K562 (cell line): Measurements from ENCODE around the gene NRXN3. TPM values are rescaled to one million over a fixed set of nuclear protein-coding genes. Genes with fewer than 3 reads are reported as not detected.

ENCODE experiments used
- ATAC-seq: fragments of 200-7000 bp; cut with Tn5 transposase; 3 replicates; pipeline ENCODE4 v1.9.1; 2020; ENCODE audit warnings: moderate library complexity
- BruUV-seq: library from RNA; stranded (reverse); fragments of 400-500 nt; replicated peaks from 2 replicates; lab custom pipeline; 2021; lab: Mats Ljungman, UMichigan
- CTCF ChIA-PET: fragments of 300-600 bp; formaldehyde crosslinking; extraction: SDS; loops from one replicate; lab custom pipeline; 2021; ENCODE audit warnings: low intra/inter-chr PET ratio; lab: Yijun Ruan, JAX
- POLR2A ChIA-PET: fragments of 300-600, 350-650 bp; sonication (Branson Sonifier 250); formaldehyde crosslinking; extraction: SDS; loops from one replicate; lab custom pipeline; 2021; ENCODE audit warnings: antibody characterized with exemption, inconsistent platforms; lab: Yijun Ruan, JAX
- DNase-seq, 4 experiments: peaks; one replicate each; pipeline versions ENCODE4 v3.0.0 to v3.0.0-alpha.2; 2011 to 2018; ENCODE audit warnings: low spot score in 3 of 4, mixed read lengths in 3 of 4; ENCODE audit errors: extremely low read depth in 1 of 4
- FAIRE-seq: peaks from 2 replicates; lab custom pipeline; 2011; peaks lifted over from hg19 to GRCh38; lab: Jason Lieb, UNC
- H2AFZ ChIP-seq: 2 replicates; pipeline ENCODE4 v1.6.0; 2011; ENCODE audit warnings: low read depth, low read length, control low read depth, inconsistent platforms
- H3K27ac ChIP-seq: fragments of 200-600 bp; 3 replicates; pipeline ENCODE4 v1.8.0; 2011; ENCODE audit warnings: low read depth, mild to moderate bottlenecking, control low read depth, inconsistent platforms, low read length, moderate library complexity, mixed read lengths; ENCODE audit errors: extremely low read depth
- H3K27me3 ChIP-seq, 2 experiments: fragments of 300-600 bp in 1 of 2; 2 replicates in 1 of 2; 3 replicates in 1 of 2; pipeline versions ENCODE4 v1.6.0 to v1.8.0; 2011; ENCODE audit warnings: inconsistent platforms in 2 of 2, low read length in 2 of 2, mild to moderate bottlenecking in 1 of 2, mixed read lengths in 1 of 2, moderate library complexity in 1 of 2; ENCODE audit not compliant: control insufficient read depth in 2 of 2, insufficient read depth in 2 of 2
- H3K36me3 ChIP-seq: fragments of 300-600 bp; 3 replicates; pipeline ENCODE4 v1.8.0; 2011; ENCODE audit warnings: mild to moderate bottlenecking, low read length, inconsistent platforms; ENCODE audit not compliant: control insufficient read depth, insufficient read depth
- H3K4me1 ChIP-seq, 2 experiments: fragments of 200-600 bp in 1 of 2; replicated peaks in 1 of 2; 2 replicates in 1 of 2; 3 replicates in 1 of 2; pipeline versions ENCODE4 v1.5.1 to v1.8.0; 2011; ENCODE audit warnings: inconsistent platforms in 2 of 2, low read length in 2 of 2, mild to moderate bottlenecking in 1 of 2, mixed read lengths in 1 of 2, moderate library complexity in 1 of 2; ENCODE audit not compliant: control insufficient read depth in 2 of 2, insufficient read depth in 2 of 2
- H3K4me2 ChIP-seq: 2 replicates; pipeline ENCODE4 v1.6.1; 2011; ENCODE audit warnings: low read length, control low read depth, inconsistent platforms, mixed read lengths; ENCODE audit not compliant: insufficient read depth
- H3K4me3 ChIP-seq: fragments of 200-600 bp; sonication (generic), shearing (Covaris generic); 2 replicates; pipeline ENCODE4 v1.5.1; 2016; ENCODE audit warnings: control low read depth, inconsistent platforms
- H3K79me2 ChIP-seq: fragments of 200-600 bp; 3 replicates; pipeline ENCODE4 v1.8.0; 2011; ENCODE audit warnings: low read length, inconsistent platforms; ENCODE audit not compliant: control insufficient read depth, insufficient read depth
- H3K9ac ChIP-seq, 2 experiments: 2 replicates each; pipeline versions ENCODE4 v1.6.0 to v1.6.1; 2011; ENCODE audit warnings: low read depth in 2 of 2, low read length in 2 of 2, control low read depth in 1 of 2, inconsistent platforms in 1 of 2, mild to moderate bottlenecking in 1 of 2, mixed read lengths in 1 of 2; ENCODE audit not compliant: insufficient read depth in 1 of 2
- H3K9me1 ChIP-seq: one replicate; pipeline ENCODE4 v1.6.0; 2011; ENCODE audit warnings: inconsistent platforms, mild to moderate bottlenecking, low read length, moderate library complexity; ENCODE audit not compliant: control insufficient read depth, insufficient read depth
- H3K9me3 ChIP-seq: replicated peaks from 2 replicates; pipeline ENCODE4 v1.5.1; 2011; ENCODE audit warnings: low read depth, low read length, inconsistent platforms; ENCODE audit not compliant: control insufficient read depth, insufficient read depth
- H4K20me1 ChIP-seq: replicated peaks from 2 replicates; pipeline ENCODE4 v1.6.1; 2011; ENCODE audit warnings: low read length, inconsistent platforms, mixed read lengths; ENCODE audit not compliant: control insufficient read depth, insufficient read depth
- ARHGAP35 ChIP-seq: fragments of 450-650 bp; IDR thresholded peaks from 2 replicates; pipeline ENCODE4 v1.6.1; 2018; ENCODE audit not compliant: partially characterized antibody
- BRD4 ChIP-seq: fragments of 200-600 bp; sonication (generic); IDR thresholded peaks from 2 replicates; pipeline ENCODE4 v1.6.1; 2017; ENCODE audit warnings: inconsistent platforms
- CBX5 ChIP-seq: IDR thresholded peaks from 2 replicates; pipeline ENCODE4 v1.6.1; 2014; ENCODE audit warnings: low read depth, borderline replicate concordance
- KDM1A ChIP-seq, 2 experiments: fragments of 450-650 bp; IDR thresholded peaks; 2 replicates each; pipeline ENCODE4 v1.6.1; 2016; ENCODE audit warnings: mild to moderate bottlenecking in 2 of 2
- KDM5B ChIP-seq: fragments of 200-600 bp; sonication (generic); IDR thresholded peaks from 2 replicates; pipeline ENCODE4 v1.6.1; 2012; ENCODE audit warnings: low read depth, mild to moderate bottlenecking, moderate library complexity, low read length, control low read depth, inconsistent platforms; ENCODE audit not compliant: insufficient replicate concordance
- MAFF ChIP-seq: IDR thresholded peaks from 2 replicates; pipeline ENCODE4 v1.6.1; 2012; ENCODE audit warnings: low read length, improper control_type of control experiment
- MAZ ChIP-seq, 2 experiments: fragments of 450-650 bp in 1 of 2; sonication (generic) in 1 of 2; formaldehyde crosslinking; IDR thresholded peaks in 1 of 2; conservative IDR thresholded peaks in 1 of 2; 2 replicates each; pipeline versions ENCODE4 v1.4.0 to v1.5.0; 2020; ENCODE audit warnings: mild to moderate bottlenecking in 1 of 2, missing genetic modification reagents in 1 of 2
- PHB ChIP-seq: fragments of 250-450 bp; sonication (Bioruptor Pico); IDR thresholded peaks from 2 replicates; pipeline ENCODE4 v1.5.0; 2021
- SMARCE1 ChIP-seq: fragments of 450-650 bp; IDR thresholded peaks from 2 replicates; pipeline ENCODE4 v1.7.1; 2016; ENCODE audit warnings: mild to moderate bottlenecking
- TRIM25 ChIP-seq: fragments of 450-650 bp; IDR thresholded peaks from 2 replicates; pipeline ENCODE4 v1.7.0; 2016; ENCODE audit warnings: borderline replicate concordance
- ZNF785 ChIP-seq: fragments of 250-450 bp; sonication (Bioruptor Pico); IDR thresholded peaks from 2 replicates; pipeline ENCODE4 v1.4.0; 2020; ENCODE audit warnings: mild to moderate bottlenecking
- WGBS: fragments of 100-300 bp; shearing (Covaris generic); methylation state at CpG from one replicate; pipeline ENCODE4 v1.1.6; 2016; ENCODE audit warnings: low coverage, mixed read lengths; ENCODE audit not compliant: insufficient coverage; ENCODE audit errors: missing lambda C conversion rate; 5-methylcytosine and 5-hydroxymethylcytosine counted together
- in situ Hi-C: fragments of 300-500 bp; cut with MboI; formaldehyde crosslinking; loops from 4 replicates; pipeline ENCODE4 v1.15.0; 2018; ENCODE audit warnings: inconsistent platforms, mixed read lengths
- intact Hi-C: fragments of 100-400 bp; cut with micrococcal nuclease; formaldehyde crosslinking; loops from 2 replicates; pipeline ENCODE4 v1.14.2; 2022
- polyA plus RNA-seq, 8 experiments: library from polyadenylated mRNA; depleted of rRNA in 4 of 8; stranded (reverse) in 5 of 8; unstranded in 3 of 8; fragments of >200 nt; fragmentation: Nextera tagmentation in 2 of 8; fragmentation: Illumina TruSeq in 1 of 8; extraction: Ambion mirVana in 2 of 8; extraction: Trizol in 1 of 8; gene quantifications; 2 replicates each; pipeline versions ENCODE4 v1.2.1 to v1.2.3, GENCODE V29; 2011 to 2014; ENCODE audit warnings: inconsistent platforms in 1 of 8, missing spikeins in 1 of 8
- total RNA-seq, 7 experiments: library from RNA; depleted of rRNA in 6 of 7; stranded (reverse); fragments of >200 nt in 6 of 7; fragmentation: Illumina TruSeq in 2 of 7; extraction: Trizol in 2 of 7; gene quantifications; 2 replicates each; pipeline versions ENCODE4 v1.2.1 to v1.2.3, GENCODE V29; 2011 to 2021; ENCODE audit warnings: low replicate concordance in 1 of 7
- TF ChIP-seq, protein P1 (sequence below), 3 experiments: IDR thresholded peaks in 2 of 3; conservative IDR thresholded peaks in 1 of 3; 2 replicates each; pipeline ENCODE4 v1.5.1; 2011 to 2012; ENCODE audit warnings: low read length in 3 of 3, mild to moderate bottlenecking in 3 of 3, control low read depth in 2 of 3, improper control_type of control experiment in 1 of 3, inconsistent platforms in 1 of 3, low read depth in 1 of 3, mixed read lengths in 1 of 3, moderate library complexity in 1 of 3; ENCODE audit not compliant: insufficient read depth in 2 of 3
- TF ChIP-seq, protein P2 (sequence below): fragments of 450-650 bp; IDR thresholded peaks from one replicate; pipeline ENCODE4 v1.6.1; 2018; ENCODE audit warnings: mild to moderate bottlenecking, moderate library complexity; ENCODE audit not compliant: partially characterized antibody

NRXN3 gene
- total and polyA plus RNA-seq, 9 of the 15 experiments (the other 6 are each of a cell fraction or from before 2014, with no cell fraction given), result 0.09 TPM; not detected in 8

- in situ Hi-C loops (no loop called here), intact Hi-C loops (no loop called here)
- Histone ChIP-seq H3K9me3 (no peaks in the 10 kb centered on the region), H3K4me3 (no peak overlapping the region), H3K79me2 (no peaks in the 10 kb centered on the region), H3K4me2 (no peak overlapping the region), H2AFZ (no peak overlapping the region), H4K20me1 (no peaks in the 10 kb centered on the region), H3K4me1 (no peaks in the 10 kb centered on the region), H3K9ac (no peak overlapping the region), H3K9me1 (no peaks in the 10 kb centered on the region), H3K27ac (no peak overlapping the region), H3K27me3 (no peaks in the 10 kb centered on the region), H3K36me3 (no peaks in the 10 kb centered on the region)
- ATAC-seq (no peak), FAIRE-seq (no peak), DNase-seq (no peak)
- no TSS peak for BruUV-seq
- 0% methylated on average over 4 of the region's 4 CpGs for WGBS
- TF ChIP-seq, protein P1, sequence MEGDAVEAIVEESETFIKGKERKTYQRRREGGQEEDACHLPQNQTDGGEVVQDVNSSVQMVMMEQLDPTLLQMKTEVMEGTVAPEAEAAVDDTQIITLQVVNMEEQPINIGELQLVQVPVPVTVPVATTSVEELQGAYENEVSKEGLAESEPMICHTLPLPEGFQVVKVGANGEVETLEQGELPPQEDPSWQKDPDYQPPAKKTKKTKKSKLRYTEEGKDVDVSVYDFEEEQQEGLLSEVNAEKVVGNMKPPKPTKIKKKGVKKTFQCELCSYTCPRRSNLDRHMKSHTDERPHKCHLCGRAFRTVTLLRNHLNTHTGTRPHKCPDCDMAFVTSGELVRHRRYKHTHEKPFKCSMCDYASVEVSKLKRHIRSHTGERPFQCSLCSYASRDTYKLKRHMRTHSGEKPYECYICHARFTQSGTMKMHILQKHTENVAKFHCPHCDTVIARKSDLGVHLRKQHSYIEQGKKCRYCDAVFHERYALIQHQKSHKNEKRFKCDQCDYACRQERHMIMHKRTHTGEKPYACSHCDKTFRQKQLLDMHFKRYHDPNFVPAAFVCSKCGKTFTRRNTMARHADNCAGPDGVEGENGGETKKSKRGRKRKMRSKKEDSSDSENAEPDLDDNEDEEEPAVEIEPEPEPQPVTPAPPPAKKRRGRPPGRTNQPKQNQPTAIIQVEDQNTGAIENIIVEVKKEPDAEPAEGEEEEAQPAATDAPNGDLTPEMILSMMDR (IDR thresholded peaks at IDR 0.05 in 2 of 3, conservative IDR thresholded peaks at IDR 0.05 in 1 of 3; ENCODE audit: insufficient read depth in 2 of 3, low read depth in 1 of 3, low read length in 3 of 3), result no peak
- no peak for TF ChIP-seq PHB (CRISPR knock-in tag)
- no peak for TF ChIP-seq TRIM25
- TF ChIP-seq ARHGAP35, result no peak
- TF ChIP-seq KDM1A (IDR thresholded peaks at IDR 0.05), result no peak
- TF ChIP-seq, protein P2, sequence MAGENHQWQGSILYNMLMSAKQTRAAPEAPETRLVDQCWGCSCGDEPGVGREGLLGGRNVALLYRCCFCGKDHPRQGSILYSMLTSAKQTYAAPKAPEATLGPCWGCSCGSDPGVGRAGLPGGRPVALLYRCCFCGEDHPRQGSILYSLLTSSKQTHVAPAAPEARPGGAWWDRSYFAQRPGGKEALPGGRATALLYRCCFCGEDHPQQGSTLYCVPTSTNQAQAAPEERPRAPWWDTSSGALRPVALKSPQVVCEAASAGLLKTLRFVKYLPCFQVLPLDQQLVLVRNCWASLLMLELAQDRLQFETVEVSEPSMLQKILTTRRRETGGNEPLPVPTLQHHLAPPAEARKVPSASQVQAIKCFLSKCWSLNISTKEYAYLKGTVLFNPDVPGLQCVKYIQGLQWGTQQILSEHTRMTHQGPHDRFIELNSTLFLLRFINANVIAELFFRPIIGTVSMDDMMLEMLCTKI, result no peak
- TF ChIP-seq KDM5B, result no peak
- TF ChIP-seq SMARCE1, result no peak
- TF ChIP-seq ZNF785 (CRISPR knock-in tag), result no peak
- TF ChIP-seq MAZ (CRISPR knock-in tag; conservative IDR thresholded peaks at IDR 0.05 in 1 of 2, IDR thresholded peaks at IDR 0.05 in 1 of 2), result no peak
- TF ChIP-seq CBX5, result no peak
- no peak for TF ChIP-seq MAFF
- TF ChIP-seq BRD4, result no peak
- CTCF ChIA-PET, result no interaction called here
- POLR2A ChIA-PET, result no interaction called here
Measured at GRCh38 chr14:79413734-79414428, 1243.7 kb downstream of the NRXN3 start.
